ENCODE data around the gene KIF19. TPM values are rescaled to one million over a fixed set of nuclear protein-coding genes. Genes with fewer than 3 reads are reported as not detected.

The KIF19 gene
- total RNA-seq, 4 donors from 2014 or later, result 1.7 to 20.7 (median 4.8) TPM; not detected in 1

DNA sequence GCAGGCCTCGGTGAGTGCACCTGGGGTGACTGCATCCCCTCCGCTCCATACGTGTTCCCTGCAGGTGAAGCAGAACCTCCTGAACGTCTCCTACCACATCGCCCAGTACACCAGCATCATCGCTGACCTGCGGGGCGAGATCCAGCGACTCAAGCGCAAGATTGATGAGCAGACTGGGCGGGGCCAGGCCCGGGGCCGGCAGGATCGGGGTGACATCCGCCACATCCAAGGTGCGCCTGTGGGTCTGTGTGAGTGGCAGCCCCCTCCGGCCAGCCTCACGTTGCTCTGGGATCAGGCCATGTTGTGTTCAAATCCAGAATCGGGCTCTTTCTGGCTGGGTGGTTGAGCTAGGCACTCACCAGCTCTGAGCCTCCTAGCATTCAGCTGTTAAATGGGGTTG is 23.1 kb downstream of the KIF19 start:
- no peaks in the 10 kb centered on the region for H3K36me3 ChIP-seq
- no peak overlapping the region for H3K4me3 ChIP-seq
- H3K27me3 ChIP-seq, result no peaks in the 10 kb centered on the region
- no peaks in the 10 kb centered on the region for H3K4me1 ChIP-seq
- DNase-seq, result no peak
- H3K27ac ChIP-seq, result no peak overlapping the region
- intact Hi-C loops (cut with DNase I; ENCODE audit: low total_unique reads), result no loop called here
- TF ChIP-seq POLR2A (IDR thresholded peaks at IDR 0.05), result no peak
- TF ChIP-seq, protein P1, sequence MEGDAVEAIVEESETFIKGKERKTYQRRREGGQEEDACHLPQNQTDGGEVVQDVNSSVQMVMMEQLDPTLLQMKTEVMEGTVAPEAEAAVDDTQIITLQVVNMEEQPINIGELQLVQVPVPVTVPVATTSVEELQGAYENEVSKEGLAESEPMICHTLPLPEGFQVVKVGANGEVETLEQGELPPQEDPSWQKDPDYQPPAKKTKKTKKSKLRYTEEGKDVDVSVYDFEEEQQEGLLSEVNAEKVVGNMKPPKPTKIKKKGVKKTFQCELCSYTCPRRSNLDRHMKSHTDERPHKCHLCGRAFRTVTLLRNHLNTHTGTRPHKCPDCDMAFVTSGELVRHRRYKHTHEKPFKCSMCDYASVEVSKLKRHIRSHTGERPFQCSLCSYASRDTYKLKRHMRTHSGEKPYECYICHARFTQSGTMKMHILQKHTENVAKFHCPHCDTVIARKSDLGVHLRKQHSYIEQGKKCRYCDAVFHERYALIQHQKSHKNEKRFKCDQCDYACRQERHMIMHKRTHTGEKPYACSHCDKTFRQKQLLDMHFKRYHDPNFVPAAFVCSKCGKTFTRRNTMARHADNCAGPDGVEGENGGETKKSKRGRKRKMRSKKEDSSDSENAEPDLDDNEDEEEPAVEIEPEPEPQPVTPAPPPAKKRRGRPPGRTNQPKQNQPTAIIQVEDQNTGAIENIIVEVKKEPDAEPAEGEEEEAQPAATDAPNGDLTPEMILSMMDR (IDR thresholded peaks at IDR 0.05), result no peak
- no peaks in the 10 kb centered on the region for H3K9me3 ChIP-seq

- H3K4me3 ChIP-seq, result no peak overlapping the region
- H3K36me3 ChIP-seq, result no peaks in the 10 kb centered on the region
- DNase-seq, result no peak
- no peaks in the 10 kb centered on the region for H3K27me3 ChIP-seq
- H3K4me1 ChIP-seq, result no peaks in the 10 kb centered on the region
- no peaks in the 10 kb centered on the region for H3K9me3 ChIP-seq
- H3K27ac ChIP-seq, result no peak overlapping the region
- intact Hi-C loops (cut with DNase I; ENCODE audit: low total_unique reads), result no loop called here
- TF ChIP-seq POLR2A (IDR thresholded peaks at IDR 0.05), result no peak
- TF ChIP-seq, protein P1 (IDR thresholded peaks at IDR 0.05), result no peak
Measured at GRCh38 chr17:74350486-74350885, 24.5 kb downstream of the KIF19 start.

DNA sequence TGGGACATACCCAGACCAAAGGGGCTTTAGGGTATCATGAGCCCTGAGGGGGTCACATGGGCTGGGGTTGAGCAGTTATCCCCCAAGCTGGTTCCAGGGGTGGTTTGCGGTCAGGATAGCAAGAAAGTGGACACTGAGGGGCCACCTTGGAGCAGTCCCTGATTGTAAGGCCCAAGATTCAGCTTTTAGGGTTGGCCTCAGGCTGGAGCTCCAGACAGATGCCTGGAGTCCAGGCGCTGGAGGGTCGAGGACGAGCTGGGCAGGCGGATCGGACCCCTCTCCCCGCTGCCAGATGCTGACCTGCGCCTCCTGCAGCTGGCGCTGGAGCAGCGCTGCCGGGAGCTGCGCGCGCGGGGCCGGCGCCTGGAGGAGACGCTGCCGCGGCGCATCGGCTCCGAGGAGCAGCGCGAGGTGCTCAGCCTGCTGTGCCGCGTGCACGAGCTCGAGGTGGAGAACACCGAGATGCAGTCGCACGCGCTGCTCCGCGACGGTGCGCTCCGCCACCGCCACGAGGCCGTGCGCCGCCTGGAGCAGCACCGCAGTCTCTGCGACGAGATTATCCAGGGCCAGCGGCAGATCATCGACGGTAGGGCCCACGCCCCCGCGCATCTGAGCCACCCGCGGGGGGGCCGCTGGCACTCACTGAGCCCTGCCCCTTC is 25.7 kb downstream of the KIF19 start:
- TF ChIP-seq POLR2A (IDR thresholded peaks at IDR 0.05), result no peak
- TF ChIP-seq, protein P1 (IDR thresholded peaks at IDR 0.05), result no peak
- peaks cover 0 to under 1% of the 10 kb centered on the region in 2 donors for H3K4me1 ChIP-seq
- H3K9me3 ChIP-seq, result no peaks in the 10 kb centered on the region
- no peak for DNase-seq
- H3K4me3 ChIP-seq, result no peak overlapping the region
- intact Hi-C loops (cut with DNase I; ENCODE audit: low total_unique reads), result no loop called here
- H3K27me3 ChIP-seq, result no peaks in the 10 kb centered on the region
- no peaks in the 10 kb centered on the region for H3K36me3 ChIP-seq
- no peak overlapping the region for H3K27ac ChIP-seq

- Histone ChIP-seq H3K4me1 (peaks cover 0 to 9% of the 10 kb centered on the region in 2 donors), H3K27me3 (peaks cover 0 to 12% of the 10 kb centered on the region in 2 donors), H3K9me3 (no peaks in the 10 kb centered on the region), H3K27ac (no peak overlapping the region), H3K4me3 (no peak overlapping the region), H3K36me3 (no peaks in the 10 kb centered on the region)
- no peak for DNase-seq
- intact Hi-C loops (cut with DNase I; ENCODE audit: low total_unique reads), result no loop called here
- no peak for TF ChIP-seq POLR2A (IDR thresholded peaks at IDR 0.05)
- TF ChIP-seq, protein P1 (IDR thresholded peaks at IDR 0.05), result no peak
Measured at GRCh38 chr17:74353446-74354060, 27.5 kb downstream of the KIF19 start.

DNA sequence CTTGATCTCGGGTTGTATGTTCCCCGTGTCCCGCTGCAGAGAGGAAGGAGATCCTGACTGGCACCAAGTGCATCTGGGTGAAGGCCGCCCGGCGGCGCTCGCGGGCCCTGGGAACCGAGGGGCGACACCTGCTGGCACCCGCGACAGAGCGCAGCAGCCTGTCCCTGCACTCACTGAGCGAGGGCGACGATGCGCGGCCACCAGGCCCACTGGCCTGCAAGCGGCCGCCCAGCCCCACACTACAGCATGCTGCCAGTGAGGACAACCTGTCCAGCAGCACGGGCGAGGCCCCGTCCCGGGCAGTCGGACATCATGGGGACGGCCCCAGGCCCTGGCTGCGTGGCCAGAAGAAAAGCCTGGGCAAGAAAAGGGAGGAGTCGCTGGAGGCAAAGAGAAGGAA is 28.1 kb downstream of the KIF19 start:
- H3K36me3 ChIP-seq, result no peaks in the 10 kb centered on the region
- peaks cover 0 to 9% of the 10 kb centered on the region in 2 donors for H3K4me1 ChIP-seq
- no peak for TF ChIP-seq POLR2A (IDR thresholded peaks at IDR 0.05)
- TF ChIP-seq, protein P1 (IDR thresholded peaks at IDR 0.05), result no peak
- no peak overlapping the region for H3K27ac ChIP-seq
- H3K27me3 ChIP-seq, result peaks cover 0 to 16% of the 10 kb centered on the region in 2 donors
- intact Hi-C loops (cut with DNase I; ENCODE audit: low total_unique reads), result no loop called here
- no peaks in the 10 kb centered on the region for H3K9me3 ChIP-seq
- DNase-seq, result no peak
- no peak overlapping the region for H3K4me3 ChIP-seq

All from uterus (tissue), 4 donors.